Measurements from ENCODE around the gene ST3GAL4.
A peak's percentile ranks its signal among the peaks of the same experiment; 100 is the strongest.

ST3GAL4 gene

GRCh38 chr11:126415128-126415527 lies 59.6 kb downstream of the ST3GAL4 start:
- in situ Hi-C loops (cut with MboI; ENCODE audit: low pct_unique_long_range_greater_than_20kb, low sequenced_read_pairs) = no loop called here
- DNase-seq = no peak

- in situ Hi-C loops (cut with MboI; ENCODE audit: low pct_unique_long_range_greater_than_20kb, low sequenced_read_pairs) = no loop called here
- no peak for DNase-seq
Measured at GRCh38 chr11:126415669-126416420, 60.4 kb downstream of the ST3GAL4 start.

GRCh38 chr11:126416542-126417090 lies 61.1 kb downstream of the ST3GAL4 start:
- in situ Hi-C loops (cut with MboI; ENCODE audit: low pct_unique_long_range_greater_than_20kb, low sequenced_read_pairs) = no loop called here
- no peak for DNase-seq

GRCh38 chr11:126417091-126417862 lies 61.8 kb downstream of the ST3GAL4 start:
- no peak for DNase-seq
- in situ Hi-C loops (cut with MboI; ENCODE audit: low pct_unique_long_range_greater_than_20kb, low sequenced_read_pairs) = no loop called here

- no peak for DNase-seq
- in situ Hi-C loops (cut with MboI; ENCODE audit: low pct_unique_long_range_greater_than_20kb, low sequenced_read_pairs) = no loop called here
Measured at GRCh38 chr11:126418887-126419286, 63.4 kb downstream of the ST3GAL4 start.

- peak; percentile 89 for DNase-seq
- in situ Hi-C loops (cut with MboI; ENCODE audit: low pct_unique_long_range_greater_than_20kb, low sequenced_read_pairs) = no loop called here
Measured at GRCh38 chr11:126419801-126420697, 64.6 kb downstream of the ST3GAL4 start.

- in situ Hi-C loops (cut with MboI; ENCODE audit: low pct_unique_long_range_greater_than_20kb, low sequenced_read_pairs) = no loop called here
- no peak for DNase-seq
Measured at GRCh38 chr11:126420698-126421256, 65.3 kb downstream of the ST3GAL4 start.

- in situ Hi-C loops (cut with MboI; ENCODE audit: low pct_unique_long_range_greater_than_20kb, low sequenced_read_pairs) = no loop called here
- DNase-seq = no peak
Measured at GRCh38 chr11:126421271-126421671, 65.8 kb downstream of the ST3GAL4 start.

- in situ Hi-C loops (cut with MboI; ENCODE audit: low pct_unique_long_range_greater_than_20kb, low sequenced_read_pairs) = no loop called here
Measured at GRCh38 chr11:126422446-126422845, 67.0 kb downstream of the ST3GAL4 start.

GRCh38 chr11:126423154-126423553 lies 67.7 kb downstream of the ST3GAL4 start:
- no peak for DNase-seq
- in situ Hi-C loops (cut with MboI; ENCODE audit: low pct_unique_long_range_greater_than_20kb, low sequenced_read_pairs) = no loop called here

More at GRCh38 chr11:126422446-126422845, 67.0 kb downstream of the ST3GAL4 start:
- DNase-seq = no peak

- in situ Hi-C loops (cut with MboI; ENCODE audit: low pct_unique_long_range_greater_than_20kb, low sequenced_read_pairs) = no loop called here
- no peak for DNase-seq
Measured at GRCh38 chr11:126423743-126424142, 68.3 kb downstream of the ST3GAL4 start.

GRCh38 chr11:126424471-126425039 lies 69.1 kb downstream of the ST3GAL4 start:
- no peak for DNase-seq
- in situ Hi-C loops (cut with MboI; ENCODE audit: low pct_unique_long_range_greater_than_20kb, low sequenced_read_pairs) = no loop called here

- in situ Hi-C loops (cut with MboI; ENCODE audit: low pct_unique_long_range_greater_than_20kb, low sequenced_read_pairs) = no loop called here
- DNase-seq = no peak
Measured at GRCh38 chr11:126426106-126426505, 70.6 kb downstream of the ST3GAL4 start.

GRCh38 chr11:126426820-126427749 lies 71.6 kb downstream of the ST3GAL4 start:
- in situ Hi-C loops (cut with MboI; ENCODE audit: low pct_unique_long_range_greater_than_20kb, low sequenced_read_pairs) = no loop called here
- DNase-seq = peak; percentile 61

- DNase-seq = no peak
- in situ Hi-C loops (cut with MboI; ENCODE audit: low pct_unique_long_range_greater_than_20kb, low sequenced_read_pairs) = no loop called here
Measured at GRCh38 chr11:126430581-126431335, 75.3 kb downstream of the ST3GAL4 start.

GRCh38 chr11:126431401-126432064 lies 76.0 kb downstream of the ST3GAL4 start:
- DNase-seq = no peak
- in situ Hi-C loops (cut with MboI; ENCODE audit: low pct_unique_long_range_greater_than_20kb, low sequenced_read_pairs) = no loop called here

Measured in KBM-7 (cell line).